ENCODE data around the gene MFAP3.

- no peak for TF ChIP-seq POLR2A (IDR thresholded peaks at IDR 0.05; ENCODE audit: low read depth, low read length)
- no peak for TF ChIP-seq HDGF (IDR thresholded peaks at IDR 0.05)
Measured at GRCh38 chr5:153999995-154000394, 38.8 kb upstream of the MFAP3 start.

Data from GM12878 (cell line).